B cell (primary cell): ENCODE measurements around the gene KANK2. TPM values are rescaled to one million over a fixed set of nuclear protein-coding genes. Genes with fewer than 3 reads are reported as not detected.
A peak's percentile ranks its signal among the peaks of the same experiment; 100 is the strongest.
"Not testable (repeated sequence)": the region's sequence is repeated elsewhere in the genome, so short reads cannot be mapped to it uniquely, and the experiment has no call there.

ENCODE experiments used
- ATAC-seq: fragments of 200-7000 bp; cut with Tn5 transposase; one replicate; pipeline ENCODE4 v1.10.0; 2021; ENCODE audit warnings: low read depth, mild to moderate bottlenecking, moderate number of reproducible peaks, moderate library complexity
- CTCF ChIA-PET: fragments of 350-600 bp; sonication (Branson Sonifier 250); formaldehyde crosslinking; loops from one replicate; lab custom pipeline; 2021; ENCODE audit warnings: antibody characterized with exemption, inconsistent platforms; lab: Charles Lee
- POLR2A ChIA-PET: fragments of 350-600 bp; sonication (Branson Sonifier 250); formaldehyde crosslinking; loops from one replicate; lab custom pipeline; 2021; ENCODE audit warnings: antibody characterized with exemption; lab: Charles Lee
- DNase-seq: peaks from one replicate; pipeline ENCODE4 v3.0.0; 2013
- H2AFZ ChIP-seq: 2 replicates; pipeline ENCODE4 v1.6.1; 2012; ENCODE audit warnings: mild to moderate bottlenecking, low read depth, low read length; ENCODE audit not compliant: insufficient read depth, poor library complexity, severe bottlenecking
- H3K27ac ChIP-seq, 2 donors: 1 replicate in 1 of 2; 2 replicates in 1 of 2; pipeline ENCODE4 v1.5.1; 2012 to 2013; ENCODE audit warnings: low read length in 2 of 2, mild to moderate bottlenecking in 2 of 2, moderate library complexity in 1 of 2
- H3K27me3 ChIP-seq, 4 experiments: fragments of 200-600 bp in 1 of 4; sonication (generic) in 1 of 4; replicated peaks in 1 of 4; 1 replicate in 2 of 4; 2 replicates in 2 of 4; pipeline versions ENCODE4 v1.6.1 to v1.7.0; 2013 to 2016; ENCODE audit warnings: low read length in 3 of 4, mild to moderate bottlenecking in 2 of 4, mixed read lengths in 1 of 4, moderate library complexity in 1 of 4; ENCODE audit not compliant: insufficient read depth in 4 of 4, control insufficient read depth in 3 of 4; ENCODE audit errors: control extremely low read depth in 1 of 4
- H3K36me3 ChIP-seq, 2 experiments: replicated peaks in 1 of 2; 1 replicate in 1 of 2; 2 replicates in 1 of 2; pipeline versions ENCODE4 v1.6.1 to v1.7.1; 2013; ENCODE audit warnings: low read length in 1 of 2; ENCODE audit not compliant: insufficient read depth in 2 of 2, control insufficient read depth in 1 of 2; ENCODE audit errors: control extremely low read depth in 1 of 2, extremely low read depth in 1 of 2
- H3K4me1 ChIP-seq, 2 donors: fragments of 200-600 bp in 1 of 2; sonication (generic) in 1 of 2; 1 replicate in 1 of 2; 2 replicates in 1 of 2; pipeline versions ENCODE4 v1.5.1 to v1.6.1; 2013 to 2017; ENCODE audit warnings: low read length in 2 of 2; ENCODE audit not compliant: control insufficient read depth in 2 of 2, insufficient read depth in 2 of 2
- H3K4me2 ChIP-seq: replicated peaks from 2 replicates; pipeline ENCODE3; 2012; ENCODE audit warnings: mild to moderate bottlenecking, low read depth, low read length; ENCODE audit not compliant: poor library complexity, severe bottlenecking
- H3K4me3 ChIP-seq, 5 experiments: fragments of 200-600 bp in 1 of 5; sonication (generic) in 1 of 5; 1 replicate in 3 of 5; 2 replicates in 2 of 5; pipeline versions ENCODE4 v1.5.1 to v1.7.0; 2011 to 2016; ENCODE audit warnings: low read length in 4 of 5, mild to moderate bottlenecking in 4 of 5, low read depth in 2 of 5, control low read depth in 1 of 5, moderate library complexity in 1 of 5; ENCODE audit not compliant: insufficient read depth in 1 of 5; ENCODE audit errors: control extremely low read depth in 1 of 5, extremely low read depth in 1 of 5
- H3K79me2 ChIP-seq: fragments of 200-600 bp; sonication (generic); one replicate; pipeline ENCODE4 v1.6.0; 2016; ENCODE audit warnings: low read length; ENCODE audit not compliant: control insufficient read depth, insufficient read depth
- H3K9ac ChIP-seq: fragments of 200-600 bp; sonication (generic); 2 replicates; pipeline ENCODE4 v1.6.1; 2017; ENCODE audit warnings: mild to moderate bottlenecking, low read length, moderate library complexity
- H3K9me3 ChIP-seq, 3 donors: one replicate each; pipeline versions ENCODE4 v1.6.1 to v1.7.1; 2013; ENCODE audit warnings: low read length in 2 of 3; ENCODE audit not compliant: control insufficient read depth in 2 of 3, insufficient read depth in 1 of 3; ENCODE audit errors: control extremely low read depth in 1 of 3
- H4K20me1 ChIP-seq: 2 replicates; pipeline ENCODE4 v1.6.0; 2012; ENCODE audit warnings: mild to moderate bottlenecking, low read length; ENCODE audit not compliant: insufficient read depth, control insufficient read depth, poor library complexity, severe bottlenecking
- H3K27ac Mint-ChIP-seq: one replicate; pipeline ENCODE4 v1.8.0; 2021; ENCODE audit warnings: mixed read lengths
- H3K27me3 Mint-ChIP-seq: one replicate; pipeline ENCODE4 v1.8.0; 2021; ENCODE audit warnings: mixed read lengths
- H3K4me1 Mint-ChIP-seq: one replicate; pipeline ENCODE4 v1.8.0; 2021; ENCODE audit warnings: mixed read lengths
- H3K4me3 Mint-ChIP-seq: one replicate; pipeline ENCODE4 v1.8.0; 2021; ENCODE audit warnings: mixed read lengths
- H3K9me3 Mint-ChIP-seq: one replicate; pipeline ENCODE4 v1.8.0; 2022; ENCODE audit warnings: mixed read lengths; ENCODE audit not compliant: insufficient read depth
- CTCF ChIP-seq: fragments of 200-600 bp; IDR thresholded peaks from one replicate; pipeline ENCODE4 v1.8.0; 2022; ENCODE audit warnings: antibody characterized with exemption, mild to moderate bottlenecking
- EZH2 ChIP-seq: IDR thresholded peaks from 2 replicates; pipeline ENCODE4 v1.6.1; 2012; ENCODE audit warnings: borderline replicate concordance, low read depth, mild to moderate bottlenecking, moderate library complexity, low read length; ENCODE audit not compliant: insufficient read depth, poor library complexity, severe bottlenecking
- WGBS: methylation state at CpG from one replicate; pipeline ENCODE4 v1.1.5; 2013; ENCODE audit warnings: missing lambda C conversion rate; ENCODE audit not compliant: insufficient coverage; 5-methylcytosine and 5-hydroxymethylcytosine counted together
- intact Hi-C: fragments of 100-400 bp; cut with micrococcal nuclease; formaldehyde crosslinking; loops from one replicate; pipeline ENCODE4 v1.10.0; 2022
- polyA plus RNA-seq: library from polyadenylated mRNA; depleted of rRNA; stranded (reverse); fragments of >200 nt; gene quantifications from 2 replicates; pipeline ENCODE4 v1.2.3, GENCODE V29; 2012
- total RNA-seq, 2 donors: library from RNA; stranded (reverse); fragments of 120-200 nt in 1 of 2; gene quantifications; 1 replicate in 1 of 2; 2 replicates in 1 of 2; pipeline versions ENCODE4 v1.2.3 to v1.2.4, GENCODE V29; 2013 to 2022

Gene KANK2
- total and polyA plus RNA-seq, 2 donors (not counting 1 experiment from before 2014, with no cell fraction given) = 0.54 to 18.9 TPM

- no peaks in the 10 kb centered on the region for H3K79me2 ChIP-seq
- Mint-ChIP-seq H3K4me3 (peak overlapping the region; percentile 75), H3K9me3 (no peaks in the 10 kb centered on the region), H3K27me3 (peaks cover 23% of the 10 kb centered on the region), H3K27ac (peak overlapping the region; percentile 29), H3K4me1 (peaks cover 17% of the 10 kb centered on the region)
- H2AFZ ChIP-seq = no peak overlapping the region
- peak overlapping the region in 1 of 5 experiments; percentile 0 for H3K4me3 ChIP-seq
- ATAC-seq (no peak), DNase-seq (no peak)
- H3K9me3 ChIP-seq = peaks cover 0 to 3% (median 0%) of the 10 kb centered on the region in 3 donors
- peaks cover 12 to 15% of the 10 kb centered on the region in 2 donors for H3K4me1 ChIP-seq
- TF ChIP-seq CTCF (no peak), EZH2 (no peak)
- ChIA-PET CTCF (no interaction called here), POLR2A (no interaction called here)
- peak overlapping the region; percentile 56 for H3K4me2 ChIP-seq
- H3K27ac ChIP-seq = no peak overlapping the region
- H3K27me3 ChIP-seq = peaks cover 0 to 20% (median 7%) of the 10 kb centered on the region in 4 experiments
- intact Hi-C loops = no loop called here
- no peaks in the 10 kb centered on the region for H3K36me3 ChIP-seq
- 75% methylated on average over 8 of the region's 8 CpGs for WGBS
- no peak overlapping the region for H3K9ac ChIP-seq
- H4K20me1 ChIP-seq = no peaks in the 10 kb centered on the region
These were observed 17.0 kb downstream of the KANK2 start for GRCh38 chr19:11180346-11180745.

- DNase-seq (peak; percentile 75), ATAC-seq (peak; percentile 95)
- CTCF ChIA-PET = interaction anchor here (1.3 kb wide), 1 partner anchor 54 kb away, joined by 3 read pairs; no protein-coding TSS in a partner anchor
- intact Hi-C loops = no loop called here
- Histone ChIP-seq H3K4me3 (peak overlapping the region in 2 of 5 experiments; percentile 0 to 15), H3K4me1 (peaks cover 12 to 15% of the 10 kb centered on the region in 2 donors), H3K4me2 (peak overlapping the region; percentile 56), H3K27me3 (peaks cover 0 to 20% (median 7%) of the 10 kb centered on the region in 4 experiments), H3K9ac (no peak overlapping the region), H3K9me3 (peaks cover 0 to 3% (median 0%) of the 10 kb centered on the region in 3 donors), H3K79me2 (no peaks in the 10 kb centered on the region), H3K36me3 (no peaks in the 10 kb centered on the region), H2AFZ (no peak overlapping the region), H3K27ac (no peak overlapping the region), H4K20me1 (no peaks in the 10 kb centered on the region)
- TF ChIP-seq EZH2 = no peak
- TF ChIP-seq CTCF = no peak
- peak overlapping the region; percentile 29 for H3K27ac Mint-ChIP-seq
- H3K27me3 Mint-ChIP-seq = peaks cover 23% of the 10 kb centered on the region
- H3K4me1 Mint-ChIP-seq = peaks cover 17% of the 10 kb centered on the region
- POLR2A ChIA-PET = no interaction called here
- 53% methylated on average over 8 of the region's 11 CpGs for WGBS
- H3K4me3 Mint-ChIP-seq = peak overlapping the region; percentile 75
- no peaks in the 10 kb centered on the region for H3K9me3 Mint-ChIP-seq
These were observed 17.5 kb downstream of the KANK2 start for GRCh38 chr19:11179716-11180297.

GRCh38 chr19:11179145-11179465 is 18.2 kb downstream of the KANK2 start:
- H3K4me3 ChIP-seq, ATAC-seq: not testable (repeated sequence)
- CTCF ChIA-PET = interaction anchor here (1.3 kb wide), 1 partner anchor 53 kb away, joined by 3 read pairs; no protein-coding TSS in a partner anchor

More at GRCh38 chr19:11179145-11179465, 18.2 kb downstream of the KANK2 start:
- H3K9ac ChIP-seq, H3K4me2 ChIP-seq, H3K79me2 ChIP-seq, H3K4me3 Mint-ChIP-seq, H3K27ac Mint-ChIP-seq, H3K9me3 Mint-ChIP-seq, intact Hi-C loops, H3K9me3 ChIP-seq, H3K27ac ChIP-seq, POLR2A ChIA-PET, H4K20me1 ChIP-seq, DNase-seq, H2AFZ ChIP-seq, H3K36me3 ChIP-seq: not testable (repeated sequence)
- H3K27me3 ChIP-seq = peaks cover 0 to 20% (median 7%) of the 10 kb centered on the region in 4 experiments
- WGBS = 70% methylated on average over 6 of the region's 9 CpGs
- Mint-ChIP-seq H3K4me1 (peaks cover 17% of the 10 kb centered on the region), H3K27me3 (peaks cover 23% of the 10 kb centered on the region)
- peaks cover 12 to 15% of the 10 kb centered on the region in 2 donors for H3K4me1 ChIP-seq
